Activated CD8-positive, alpha-beta T cell treated with anti-CD3 and anti-CD28 coated beads for 36 hours (primary cell): ENCODE results near the gene HTR6. TPM values are rescaled to one million over a fixed set of nuclear protein-coding genes. Genes with fewer than 3 reads are reported as not detected.

Source experiments
- ATAC-seq: fragments of 200-7000 bp; cut with Tn5 transposase; one replicate; pipeline ENCODE4 v1.10.0; 2021; ENCODE audit warnings: mild to moderate bottlenecking, moderate library complexity
- CTCF ChIA-PET: fragments of 350-600 bp; sonication (Branson Sonifier 250); formaldehyde crosslinking; loops from one replicate; lab custom pipeline; 2021; ENCODE audit warnings: antibody characterized with exemption; lab: Charles Lee
- POLR2A ChIA-PET: fragments of 350-600 bp; sonication (Branson Sonifier 250); formaldehyde crosslinking; loops from one replicate; lab custom pipeline; 2021; ENCODE audit warnings: antibody characterized with exemption; lab: Charles Lee
- DNase-seq: peaks from one replicate; pipeline ENCODE4 v3.0.0-alpha.2; 2020
- H3K27ac Mint-ChIP-seq: one replicate; pipeline ENCODE4 v1.8.0; 2021; ENCODE audit warnings: mild to moderate bottlenecking, mixed read lengths
- H3K27me3 Mint-ChIP-seq: one replicate; pipeline ENCODE4 v1.8.0; 2021; ENCODE audit warnings: mixed read lengths
- H3K36me3 Mint-ChIP-seq: one replicate; pipeline ENCODE4 v1.8.0; 2021; ENCODE audit warnings: low read depth, mixed read lengths
- H3K4me1 Mint-ChIP-seq: one replicate; pipeline ENCODE4 v1.8.0; 2021; ENCODE audit warnings: low read depth, mixed read lengths
- H3K4me3 Mint-ChIP-seq: one replicate; pipeline ENCODE4 v1.8.0; 2021; ENCODE audit warnings: mild to moderate bottlenecking, moderate library complexity, mixed read lengths
- H3K9me3 Mint-ChIP-seq: one replicate; pipeline ENCODE4 v1.8.0; 2021; ENCODE audit warnings: mixed read lengths
- intact Hi-C: fragments of 100-400 bp; cut with micrococcal nuclease; formaldehyde crosslinking; loops from one replicate; pipeline ENCODE4 v1.10.0; 2022
- total RNA-seq, 2 experiments: library from RNA; stranded (reverse); gene quantifications; one replicate each; pipeline ENCODE4 v1.2.3, GENCODE V29; 2021
- TF ChIP-seq, protein P1 (sequence below): fragments of 200-600 bp; IDR thresholded peaks from one replicate; pipeline ENCODE4 v1.8.0; 2022; ENCODE audit warnings: antibody characterized with exemption, mild to moderate bottlenecking

The HTR6 gene
- total RNA-seq, 2 experiments from 2014 or later, result not detected

DNA sequence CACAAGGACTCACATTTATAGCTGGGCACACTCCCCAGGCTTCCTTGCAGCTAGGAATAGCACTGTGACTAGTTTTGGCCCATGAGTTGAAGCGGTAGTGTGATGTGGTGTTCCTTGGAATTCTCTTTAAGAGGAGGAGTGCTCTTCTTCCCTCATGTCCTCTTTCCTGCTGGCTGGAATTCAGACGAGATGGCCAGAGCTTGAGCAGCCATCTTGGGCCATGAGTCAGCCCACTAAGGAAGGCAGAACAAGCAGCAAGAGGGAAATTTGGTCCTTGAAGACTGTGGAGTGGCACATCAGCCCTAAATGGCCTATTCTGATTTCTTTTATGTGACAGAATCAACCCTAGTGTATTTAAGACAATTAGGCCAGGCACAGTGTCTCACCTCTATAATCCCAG is 20.0 kb downstream of the HTR6 start:
- Mint-ChIP-seq H3K27me3 (no peaks in the 10 kb centered on the region), H3K4me3 (no peak overlapping the region), H3K36me3 (peaks cover 21% of the 10 kb centered on the region), H3K27ac (no peak overlapping the region), H3K9me3 (peaks cover 10% of the 10 kb centered on the region), H3K4me1 (peaks cover 24% of the 10 kb centered on the region)
- no peak for ATAC-seq
- ChIA-PET CTCF (interaction anchor here (0.8 to 3.5 kb wide), 4 partner anchors 16 to 190 kb away, joined by 3 to 15 read pairs (median 4); no protein-coding TSS in a partner anchor), POLR2A (no interaction called here)
- no peak for DNase-seq
- TF ChIP-seq, protein P1, sequence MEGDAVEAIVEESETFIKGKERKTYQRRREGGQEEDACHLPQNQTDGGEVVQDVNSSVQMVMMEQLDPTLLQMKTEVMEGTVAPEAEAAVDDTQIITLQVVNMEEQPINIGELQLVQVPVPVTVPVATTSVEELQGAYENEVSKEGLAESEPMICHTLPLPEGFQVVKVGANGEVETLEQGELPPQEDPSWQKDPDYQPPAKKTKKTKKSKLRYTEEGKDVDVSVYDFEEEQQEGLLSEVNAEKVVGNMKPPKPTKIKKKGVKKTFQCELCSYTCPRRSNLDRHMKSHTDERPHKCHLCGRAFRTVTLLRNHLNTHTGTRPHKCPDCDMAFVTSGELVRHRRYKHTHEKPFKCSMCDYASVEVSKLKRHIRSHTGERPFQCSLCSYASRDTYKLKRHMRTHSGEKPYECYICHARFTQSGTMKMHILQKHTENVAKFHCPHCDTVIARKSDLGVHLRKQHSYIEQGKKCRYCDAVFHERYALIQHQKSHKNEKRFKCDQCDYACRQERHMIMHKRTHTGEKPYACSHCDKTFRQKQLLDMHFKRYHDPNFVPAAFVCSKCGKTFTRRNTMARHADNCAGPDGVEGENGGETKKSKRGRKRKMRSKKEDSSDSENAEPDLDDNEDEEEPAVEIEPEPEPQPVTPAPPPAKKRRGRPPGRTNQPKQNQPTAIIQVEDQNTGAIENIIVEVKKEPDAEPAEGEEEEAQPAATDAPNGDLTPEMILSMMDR, result no peak
- intact Hi-C loops, result no loop called here

DNA sequence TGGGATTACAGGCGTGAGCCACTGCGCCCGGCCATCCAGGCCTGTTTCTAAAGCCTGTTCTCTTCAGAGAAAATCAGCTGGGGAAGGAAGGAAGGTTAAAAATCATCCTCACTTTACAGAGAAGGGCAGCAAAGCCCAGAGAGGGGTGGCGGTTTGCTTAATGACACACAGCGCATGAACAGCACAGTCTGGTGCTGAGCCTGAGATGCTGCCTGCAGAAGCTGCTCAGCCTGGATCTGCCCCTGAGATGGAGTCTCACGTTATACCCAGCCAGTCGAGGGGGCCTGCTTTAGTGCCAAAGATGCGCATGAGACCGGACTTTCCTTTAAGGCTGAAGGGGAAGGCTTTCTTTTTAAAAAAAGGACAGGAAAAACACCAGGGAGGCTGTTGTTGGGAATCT is 21.3 kb downstream of the HTR6 start:
- POLR2A ChIA-PET, result no interaction called here
- no peak overlapping the region for H3K27ac Mint-ChIP-seq
- TF ChIP-seq, protein P1, result no peak
- no peak for DNase-seq
- ATAC-seq, result no peak
- CTCF ChIA-PET, result interaction anchor here (0.6 to 3.5 kb wide), 3 partner anchors 19 to 30 kb away, joined by 3 to 15 read pairs (median 12); no protein-coding TSS in a partner anchor
- peaks cover 29% of the 10 kb centered on the region for H3K36me3 Mint-ChIP-seq
- H3K27me3 Mint-ChIP-seq, result no peaks in the 10 kb centered on the region
- H3K9me3 Mint-ChIP-seq, result peaks cover 13% of the 10 kb centered on the region
- intact Hi-C loops, result no loop called here
- H3K4me1 Mint-ChIP-seq, result peaks cover 31% of the 10 kb centered on the region
- H3K4me3 Mint-ChIP-seq, result no peak overlapping the region

DNA sequence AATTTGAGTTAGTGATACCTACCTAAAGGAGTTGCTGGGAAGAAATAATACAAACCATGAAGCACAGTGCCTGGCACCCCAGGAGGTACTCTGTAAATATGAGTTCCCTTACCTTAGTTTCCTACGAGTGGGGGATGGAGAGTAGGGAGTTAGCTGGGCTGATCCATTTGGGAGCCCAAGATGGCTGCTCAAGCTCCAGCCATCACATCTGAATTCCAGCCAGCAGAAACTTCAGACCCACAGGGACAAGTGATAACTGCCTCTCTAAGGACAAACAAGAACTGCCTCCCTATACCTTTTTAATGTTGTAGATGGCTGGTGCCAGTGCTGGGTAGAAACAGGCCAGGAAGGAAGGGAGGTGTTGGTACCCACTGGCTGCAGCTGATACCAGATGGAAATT is 22.7 kb downstream of the HTR6 start:
- H3K9me3 Mint-ChIP-seq, result peaks cover 18% of the 10 kb centered on the region
- TF ChIP-seq, protein P1, result no peak
- no peak overlapping the region for H3K4me3 Mint-ChIP-seq
- H3K27me3 Mint-ChIP-seq, result no peaks in the 10 kb centered on the region
- no peak overlapping the region for H3K27ac Mint-ChIP-seq
- DNase-seq, result no peak
- H3K36me3 Mint-ChIP-seq, result peaks cover 38% of the 10 kb centered on the region
- no peak for ATAC-seq
- intact Hi-C loops, result no loop called here
- ChIA-PET CTCF (interaction anchor here (0.9 to 2.6 kb wide), 2 partner anchors 17 to 25 kb away, joined by 4 to 12 read pairs; no protein-coding TSS in a partner anchor), POLR2A (interaction anchor here (1.2 kb wide), 1 partner anchor 17 kb away, joined by 4 read pairs; no protein-coding TSS in a partner anchor)
- peaks cover 35% of the 10 kb centered on the region for H3K4me1 Mint-ChIP-seq

DNA sequence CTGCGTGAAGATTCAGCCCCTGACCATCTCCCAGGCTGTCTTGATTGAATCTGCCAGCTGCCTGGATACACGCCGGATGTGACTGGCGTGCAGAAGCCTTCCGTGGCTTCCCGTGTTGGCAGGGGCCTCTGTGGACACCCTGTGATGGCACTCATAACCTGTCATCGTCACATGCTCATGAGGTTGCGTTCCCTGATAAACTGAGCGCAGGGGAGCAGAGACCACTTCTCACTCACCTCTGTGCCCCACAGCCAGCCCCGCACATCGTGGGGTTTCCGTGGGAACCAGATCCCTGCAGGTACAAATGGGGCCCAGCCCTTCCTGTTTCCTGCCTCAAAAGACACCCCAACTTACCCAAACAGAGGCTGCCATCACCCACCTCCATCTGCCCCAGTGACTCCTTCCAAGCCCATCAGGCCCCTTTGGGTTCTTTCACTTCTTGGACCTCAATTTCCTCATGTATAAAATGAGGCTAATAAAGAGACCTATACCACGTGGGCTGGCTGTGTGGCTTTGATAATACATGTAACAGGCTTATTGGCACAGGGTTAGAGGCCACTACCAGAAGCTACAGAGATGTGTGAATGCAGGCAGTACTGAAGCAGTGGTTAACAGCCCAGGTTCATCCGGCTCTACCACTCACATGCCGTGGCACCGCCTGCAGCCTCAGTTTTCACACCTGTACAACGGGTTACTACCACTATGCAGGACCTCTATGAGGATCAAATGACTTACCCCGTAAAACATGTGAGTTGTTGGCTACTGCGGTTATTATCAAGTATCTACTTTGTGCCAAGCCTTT is 23.6 kb downstream of the HTR6 start:
- Mint-ChIP-seq H3K9me3 (peaks cover 18% of the 10 kb centered on the region), H3K4me1 (peaks cover 35% of the 10 kb centered on the region), H3K27ac (peak overlapping the region; percentile 71), H3K27me3 (no peaks in the 10 kb centered on the region), H3K36me3 (peaks cover 38% of the 10 kb centered on the region), H3K4me3 (no peak overlapping the region)
- ChIA-PET CTCF (interaction anchor here (0.9 to 2.6 kb wide), 4 partner anchors 16 to 34 kb away, joined by 4 to 12 read pairs (median 7); no protein-coding TSS in a partner anchor), POLR2A (interaction anchor here (1.1 to 1.2 kb wide), 2 partner anchors 16 to 23 kb away, joined by 4 read pairs; no protein-coding TSS in a partner anchor)
- intact Hi-C loops, result no loop called here
- ATAC-seq (peak; percentile 73), DNase-seq (peak; percentile 37)
- TF ChIP-seq, protein P1, result no peak
